Activated naive CD8-positive, alpha-beta T cell treated with anti-CD3 and anti-CD28 coated beads, Interleukin-2, amount 10 ng/mL, durations not matched to agents 7 days and 5 days (primary cell): ENCODE data around the gene VCAN. TPM values are rescaled to one million over a fixed set of nuclear protein-coding genes. Genes with fewer than 3 reads are reported as not detected.

Source experiments
- ATAC-seq: fragments of 150-1000 bp; cut with Tn5 transposase; one replicate; pipeline ENCODE4 v1.10.0; 2021; ENCODE audit warnings: low read depth, moderate library complexity
- POLR2A ChIA-PET: fragments of 350-600 bp; sonication (Branson Sonifier 250); formaldehyde crosslinking; loops from one replicate; lab custom pipeline; 2021; ENCODE audit warnings: antibody characterized with exemption; lab: Charles Lee
- DNase-seq: peaks from one replicate; pipeline ENCODE4 v3.0.0; 2021
- H3K27ac Mint-ChIP-seq: one replicate; pipeline ENCODE4 v1.8.0; 2022; ENCODE audit warnings: mild to moderate bottlenecking, mixed read lengths
- H3K27me3 Mint-ChIP-seq: one replicate; pipeline ENCODE4 v1.8.0; 2022; ENCODE audit warnings: mild to moderate bottlenecking, moderate library complexity, mixed read lengths
- H3K36me3 Mint-ChIP-seq: one replicate; pipeline ENCODE4 v1.8.0; 2021; ENCODE audit warnings: mild to moderate bottlenecking, mixed read lengths
- H3K4me1 Mint-ChIP-seq: one replicate; pipeline ENCODE4 v1.8.0; 2021; ENCODE audit warnings: mixed read lengths
- H3K4me3 Mint-ChIP-seq: one replicate; pipeline ENCODE4 v1.8.0; 2022; ENCODE audit warnings: mild to moderate bottlenecking, moderate library complexity, mixed read lengths
- H3K9me3 Mint-ChIP-seq: one replicate; pipeline ENCODE4 v1.8.0; 2021; ENCODE audit warnings: mixed read lengths
- total RNA-seq, 2 experiments: library from RNA; stranded (reverse); gene quantifications; one replicate each; pipeline ENCODE4 v1.2.3, GENCODE V29; 2021

The VCAN gene
- total RNA-seq, 2 experiments from 2014 or later = 0.09 to 0.44 TPM

- Mint-ChIP-seq H3K9me3 (no peaks in the 10 kb centered on the region), H3K27me3 (peaks cover 3% of the 10 kb centered on the region), H3K27ac (no peak overlapping the region), H3K4me1 (no peaks in the 10 kb centered on the region), H3K4me3 (no peak overlapping the region), H3K36me3 (no peaks in the 10 kb centered on the region)
- ATAC-seq (no peak), DNase-seq (no peak)
- POLR2A ChIA-PET = no interaction called here
These were observed 46.1 kb downstream of the VCAN start for GRCh38 chr5:83517688-83518085.

- Mint-ChIP-seq H3K9me3 (no peaks in the 10 kb centered on the region), H3K4me3 (no peak overlapping the region), H3K4me1 (no peaks in the 10 kb centered on the region), H3K36me3 (no peaks in the 10 kb centered on the region), H3K27me3 (peaks cover 3% of the 10 kb centered on the region), H3K27ac (no peak overlapping the region)
- no peak for ATAC-seq
- POLR2A ChIA-PET = no interaction called here
- no peak for DNase-seq
These were observed 46.9 kb downstream of the VCAN start for GRCh38 chr5:83518319-83519061.

GRCh38 chr5:83522446-83522845 is 50.9 kb downstream of the VCAN start:
- H3K36me3 Mint-ChIP-seq = no peaks in the 10 kb centered on the region
- ATAC-seq (no peak), DNase-seq (no peak)
- H3K9me3 Mint-ChIP-seq = no peaks in the 10 kb centered on the region
- no peaks in the 10 kb centered on the region for H3K4me1 Mint-ChIP-seq
- H3K27me3 Mint-ChIP-seq = peaks cover 17% of the 10 kb centered on the region
- POLR2A ChIA-PET = no interaction called here
- no peak overlapping the region for H3K27ac Mint-ChIP-seq
- H3K4me3 Mint-ChIP-seq = no peak overlapping the region

- no peak for ATAC-seq
- DNase-seq = no peak
- no peaks in the 10 kb centered on the region for H3K9me3 Mint-ChIP-seq
- POLR2A ChIA-PET = no interaction called here
- H3K4me3 Mint-ChIP-seq = no peak overlapping the region
- no peak overlapping the region for H3K27ac Mint-ChIP-seq
- H3K36me3 Mint-ChIP-seq = no peaks in the 10 kb centered on the region
- peaks cover 17% of the 10 kb centered on the region for H3K27me3 Mint-ChIP-seq
- H3K4me1 Mint-ChIP-seq = no peaks in the 10 kb centered on the region
These were observed 52.4 kb downstream of the VCAN start for GRCh38 chr5:83523929-83524328.

- Mint-ChIP-seq H3K27ac (no peak overlapping the region), H3K4me1 (no peaks in the 10 kb centered on the region), H3K4me3 (no peak overlapping the region), H3K36me3 (no peaks in the 10 kb centered on the region), H3K9me3 (no peaks in the 10 kb centered on the region), H3K27me3 (peaks cover 17% of the 10 kb centered on the region)
- POLR2A ChIA-PET = no interaction called here
- DNase-seq (no peak), ATAC-seq (no peak)
These were observed 52.8 kb downstream of the VCAN start for GRCh38 chr5:83524345-83524744.

- Mint-ChIP-seq H3K4me1 (no peaks in the 10 kb centered on the region), H3K4me3 (no peak overlapping the region), H3K27me3 (peaks cover 15% of the 10 kb centered on the region), H3K27ac (no peak overlapping the region), H3K36me3 (no peaks in the 10 kb centered on the region), H3K9me3 (no peaks in the 10 kb centered on the region)
- ATAC-seq (no peak), DNase-seq (no peak)
- POLR2A ChIA-PET = no interaction called here
These were observed 53.4 kb downstream of the VCAN start for GRCh38 chr5:83524991-83525390.

GRCh38 chr5:83526289-83526688 is 54.7 kb downstream of the VCAN start:
- Mint-ChIP-seq H3K36me3 (no peaks in the 10 kb centered on the region), H3K27ac (no peak overlapping the region), H3K27me3 (peaks cover 17% of the 10 kb centered on the region), H3K9me3 (no peaks in the 10 kb centered on the region), H3K4me3 (no peak overlapping the region), H3K4me1 (no peaks in the 10 kb centered on the region)
- POLR2A ChIA-PET = no interaction called here
- ATAC-seq (no peak), DNase-seq (no peak)

GRCh38 chr5:83527221-83527620 is 55.7 kb downstream of the VCAN start:
- Mint-ChIP-seq H3K4me3 (no peak overlapping the region), H3K9me3 (no peaks in the 10 kb centered on the region), H3K4me1 (no peaks in the 10 kb centered on the region), H3K27ac (no peak overlapping the region), H3K27me3 (peaks cover 19% of the 10 kb centered on the region), H3K36me3 (no peaks in the 10 kb centered on the region)
- POLR2A ChIA-PET = no interaction called here
- DNase-seq (no peak), ATAC-seq (no peak)

- no peak for DNase-seq
These were observed 56.3 kb downstream of the VCAN start for GRCh38 chr5:83527722-83528438.

GRCh38 chr5:83528439-83528769 is 56.9 kb downstream of the VCAN start:
- no peaks in the 10 kb centered on the region for H3K36me3 Mint-ChIP-seq
- no peak overlapping the region for H3K27ac Mint-ChIP-seq
- DNase-seq = no peak
- no peak for ATAC-seq
- H3K9me3 Mint-ChIP-seq = no peaks in the 10 kb centered on the region
- no peak overlapping the region for H3K4me3 Mint-ChIP-seq
- peaks cover 22% of the 10 kb centered on the region for H3K27me3 Mint-ChIP-seq
- H3K4me1 Mint-ChIP-seq = no peaks in the 10 kb centered on the region
- POLR2A ChIA-PET = no interaction called here

More at GRCh38 chr5:83527722-83528438, 56.3 kb downstream of the VCAN start:
- Mint-ChIP-seq H3K27ac (no peak overlapping the region), H3K4me3 (no peak overlapping the region), H3K9me3 (no peaks in the 10 kb centered on the region), H3K4me1 (no peaks in the 10 kb centered on the region), H3K36me3 (no peaks in the 10 kb centered on the region), H3K27me3 (peaks cover 19% of the 10 kb centered on the region)
- ATAC-seq = no peak
- POLR2A ChIA-PET = no interaction called here

GRCh38 chr5:83530193-83530592 is 58.6 kb downstream of the VCAN start:
- no peak overlapping the region for H3K4me3 Mint-ChIP-seq
- no peak overlapping the region for H3K27ac Mint-ChIP-seq
- POLR2A ChIA-PET = no interaction called here
- peaks cover 15% of the 10 kb centered on the region for H3K27me3 Mint-ChIP-seq
- DNase-seq (no peak), ATAC-seq (no peak)
- H3K36me3 Mint-ChIP-seq = no peaks in the 10 kb centered on the region
- no peaks in the 10 kb centered on the region for H3K4me1 Mint-ChIP-seq
- H3K9me3 Mint-ChIP-seq = no peaks in the 10 kb centered on the region

- Mint-ChIP-seq H3K36me3 (no peaks in the 10 kb centered on the region), H3K27me3 (peaks cover 14% of the 10 kb centered on the region)
These were observed 60.1 kb downstream of the VCAN start for GRCh38 chr5:83531661-83532060.

GRCh38 chr5:83538786-83539462 is 67.4 kb downstream of the VCAN start:
- ATAC-seq (no peak), DNase-seq (no peak)
- Mint-ChIP-seq H3K4me1 (peaks cover 6% of the 10 kb centered on the region), H3K9me3 (peaks cover 1% of the 10 kb centered on the region), H3K27me3 (peaks cover 5% of the 10 kb centered on the region), H3K27ac (peak overlapping the region; percentile 14), H3K36me3 (no peaks in the 10 kb centered on the region), H3K4me3 (peak overlapping the region; percentile 45)
- POLR2A ChIA-PET = no interaction called here

More at GRCh38 chr5:83531661-83532060, 60.1 kb downstream of the VCAN start:
- H3K9me3 Mint-ChIP-seq = no peaks in the 10 kb centered on the region
- DNase-seq = no peak
- H3K4me3 Mint-ChIP-seq = no peak overlapping the region
- no peak for ATAC-seq
- H3K27ac Mint-ChIP-seq = no peak overlapping the region
- POLR2A ChIA-PET = no interaction called here
- H3K4me1 Mint-ChIP-seq = no peaks in the 10 kb centered on the region

- H3K36me3 Mint-ChIP-seq = no peaks in the 10 kb centered on the region
- H3K27me3 Mint-ChIP-seq = peaks cover 5% of the 10 kb centered on the region
- H3K9me3 Mint-ChIP-seq = peaks cover 1% of the 10 kb centered on the region
- POLR2A ChIA-PET = no interaction called here
- ATAC-seq (no peak), DNase-seq (no peak)
- peaks cover 6% of the 10 kb centered on the region for H3K4me1 Mint-ChIP-seq
- H3K27ac Mint-ChIP-seq = peak overlapping the region; percentile 14
- peak overlapping the region; percentile 45 for H3K4me3 Mint-ChIP-seq
These were observed 67.9 kb downstream of the VCAN start for GRCh38 chr5:83539463-83539790.
